ENCODE data around the gene GNAI3.

The GNAI3 gene

DNA sequence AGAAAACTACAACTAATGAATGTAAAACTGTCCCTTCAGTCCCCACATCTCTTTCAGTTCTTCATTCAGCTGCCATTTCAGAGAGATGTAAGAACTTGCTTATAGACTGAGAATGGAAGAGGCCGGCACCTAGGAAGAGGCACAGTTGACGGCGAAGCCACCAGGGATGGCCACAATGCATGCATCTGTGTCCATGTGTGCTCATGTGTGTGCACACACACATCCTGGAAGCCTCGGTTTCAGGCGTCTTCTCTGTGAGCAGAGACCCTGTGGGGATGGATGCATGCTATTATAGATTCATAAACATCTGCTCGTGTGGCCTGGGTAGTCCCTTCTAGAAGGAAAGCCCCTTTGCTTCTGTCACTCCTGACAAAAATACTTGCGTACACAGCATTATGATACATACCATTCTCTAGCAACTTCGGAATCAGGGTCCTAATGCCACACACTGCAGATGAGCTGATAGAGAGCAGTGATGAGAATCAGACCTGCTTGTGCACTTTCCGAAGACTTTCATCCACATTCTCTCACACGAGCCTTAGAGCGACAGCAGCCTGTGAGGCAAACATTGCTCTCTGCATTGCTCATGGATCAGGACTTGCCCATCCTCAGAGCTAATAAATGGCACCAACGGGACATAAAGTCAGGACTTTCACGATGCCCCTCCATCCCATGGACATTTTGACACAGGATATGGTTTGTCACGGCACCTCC, 21.2 kb upstream of the GNAI3 start:
- ATAC-seq (ENCODE audit: insufficient read depth, low read depth): no peak

DNA sequence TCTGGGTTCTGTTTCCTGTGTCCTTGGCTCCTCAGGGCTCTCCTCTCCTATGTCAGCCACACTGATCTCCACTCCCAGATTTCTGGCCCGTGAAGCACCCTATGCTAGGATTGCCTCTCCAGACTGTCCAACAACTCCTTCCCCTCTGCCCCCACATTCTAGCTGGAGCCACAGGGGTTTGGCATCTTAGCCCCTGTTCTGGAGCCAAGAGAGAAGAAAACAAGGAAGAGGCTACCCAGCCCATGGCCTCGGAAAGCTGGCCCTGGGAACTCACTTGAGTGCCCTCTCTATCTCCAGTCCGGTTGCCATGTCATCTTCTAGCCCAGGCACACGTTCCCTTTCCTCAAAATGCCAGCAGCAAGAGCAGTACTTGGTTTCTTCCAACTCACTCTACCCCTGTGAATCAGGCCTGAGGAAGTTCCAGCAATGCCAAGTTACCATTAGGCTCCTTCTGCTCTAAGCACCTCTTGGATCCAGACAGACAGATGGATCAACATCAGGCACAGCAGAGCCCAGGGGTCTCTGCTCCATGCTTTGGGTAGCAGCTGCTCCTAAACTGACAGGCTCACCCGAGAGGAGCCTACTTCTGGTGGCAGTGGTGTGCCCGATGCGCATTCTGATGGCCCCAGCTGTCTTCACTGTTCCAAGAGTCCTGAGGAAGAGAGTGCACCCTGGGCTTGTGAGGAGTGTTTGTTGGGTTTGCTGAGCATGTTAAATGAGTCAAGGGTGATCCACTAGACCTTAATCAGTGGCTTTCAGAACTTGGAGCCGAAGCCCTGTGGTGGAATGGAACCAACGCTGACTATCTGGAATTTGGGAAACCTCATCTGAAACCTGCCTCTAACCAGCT, 20.3 kb upstream of the GNAI3 start:
- H3K27me3 ChIP-seq (ENCODE audit: insufficient read depth, low read length, poor library complexity): no peaks in the 10 kb centered on the region
- H3K36me3 ChIP-seq (ENCODE audit: insufficient read depth, low read length): no peaks in the 10 kb centered on the region
- H3K4me1 ChIP-seq (ENCODE audit: insufficient read depth, low read length): peaks cover 13% of the 10 kb centered on the region
- H4K20me1 ChIP-seq (ENCODE audit: insufficient read depth, low read length): no peaks in the 10 kb centered on the region
- H2AFZ ChIP-seq (ENCODE audit: low read depth, low read length): no peak overlapping the region
- H3K4me2 ChIP-seq (ENCODE audit: insufficient read depth, low read length): no peak overlapping the region
- H3K4me3 ChIP-seq (ENCODE audit: low read depth in 1 of 2, low read length in 2 of 2): no peak overlapping the region
- H3K79me2 ChIP-seq (ENCODE audit: insufficient read depth, low read length): no peaks in the 10 kb centered on the region
- DNase-seq (no peak), ATAC-seq (ENCODE audit: insufficient read depth, low read depth) (no peak)
- H3K27ac ChIP-seq (ENCODE audit: low read length): no peak overlapping the region
- H3K9me3 ChIP-seq (ENCODE audit: insufficient read depth, low read length, severe bottlenecking): no peaks in the 10 kb centered on the region
- TF ChIP-seq, protein P1, sequence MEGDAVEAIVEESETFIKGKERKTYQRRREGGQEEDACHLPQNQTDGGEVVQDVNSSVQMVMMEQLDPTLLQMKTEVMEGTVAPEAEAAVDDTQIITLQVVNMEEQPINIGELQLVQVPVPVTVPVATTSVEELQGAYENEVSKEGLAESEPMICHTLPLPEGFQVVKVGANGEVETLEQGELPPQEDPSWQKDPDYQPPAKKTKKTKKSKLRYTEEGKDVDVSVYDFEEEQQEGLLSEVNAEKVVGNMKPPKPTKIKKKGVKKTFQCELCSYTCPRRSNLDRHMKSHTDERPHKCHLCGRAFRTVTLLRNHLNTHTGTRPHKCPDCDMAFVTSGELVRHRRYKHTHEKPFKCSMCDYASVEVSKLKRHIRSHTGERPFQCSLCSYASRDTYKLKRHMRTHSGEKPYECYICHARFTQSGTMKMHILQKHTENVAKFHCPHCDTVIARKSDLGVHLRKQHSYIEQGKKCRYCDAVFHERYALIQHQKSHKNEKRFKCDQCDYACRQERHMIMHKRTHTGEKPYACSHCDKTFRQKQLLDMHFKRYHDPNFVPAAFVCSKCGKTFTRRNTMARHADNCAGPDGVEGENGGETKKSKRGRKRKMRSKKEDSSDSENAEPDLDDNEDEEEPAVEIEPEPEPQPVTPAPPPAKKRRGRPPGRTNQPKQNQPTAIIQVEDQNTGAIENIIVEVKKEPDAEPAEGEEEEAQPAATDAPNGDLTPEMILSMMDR (IDR thresholded peaks at IDR 0.05; ENCODE audit: borderline replicate concordance, extremely low read depth, low read length, poor library complexity, severe bottlenecking): no peak
- no peak for TF ChIP-seq EZH2 (IDR thresholded peaks at IDR 0.05; ENCODE audit: borderline replicate concordance, low read depth, low read length, severe bottlenecking)
- no peak overlapping the region for H3K9ac ChIP-seq (ENCODE audit: low read depth, low read length)

More for the DNA sequence above, 21.2 kb upstream of the GNAI3 start:
- no peaks in the 10 kb centered on the region for H3K79me2 ChIP-seq (ENCODE audit: insufficient read depth, low read length)
- no peak overlapping the region for H3K4me2 ChIP-seq (ENCODE audit: insufficient read depth, low read length)
- no peak overlapping the region for H3K4me3 ChIP-seq (ENCODE audit: low read depth in 1 of 2, low read length in 2 of 2)
- peaks cover 5% of the 10 kb centered on the region for H3K4me1 ChIP-seq (ENCODE audit: insufficient read depth, low read length)
- TF ChIP-seq, protein P1 (IDR thresholded peaks at IDR 0.05; ENCODE audit: borderline replicate concordance, extremely low read depth, low read length, poor library complexity, severe bottlenecking): no peak
- TF ChIP-seq EZH2 (IDR thresholded peaks at IDR 0.05; ENCODE audit: borderline replicate concordance, low read depth, low read length, severe bottlenecking): no peak
- no peak overlapping the region for H3K9ac ChIP-seq (ENCODE audit: low read depth, low read length)
- H3K36me3 ChIP-seq (ENCODE audit: insufficient read depth, low read length): no peaks in the 10 kb centered on the region
- peaks cover 2% of the 10 kb centered on the region for H3K27me3 ChIP-seq (ENCODE audit: insufficient read depth, low read length, poor library complexity)
- H3K27ac ChIP-seq (ENCODE audit: low read length): no peak overlapping the region
- H3K9me3 ChIP-seq (ENCODE audit: insufficient read depth, low read length, severe bottlenecking): no peaks in the 10 kb centered on the region
- H2AFZ ChIP-seq (ENCODE audit: low read depth, low read length): no peak overlapping the region
- no peaks in the 10 kb centered on the region for H4K20me1 ChIP-seq (ENCODE audit: insufficient read depth, low read length)
- DNase-seq: no peak

DNA sequence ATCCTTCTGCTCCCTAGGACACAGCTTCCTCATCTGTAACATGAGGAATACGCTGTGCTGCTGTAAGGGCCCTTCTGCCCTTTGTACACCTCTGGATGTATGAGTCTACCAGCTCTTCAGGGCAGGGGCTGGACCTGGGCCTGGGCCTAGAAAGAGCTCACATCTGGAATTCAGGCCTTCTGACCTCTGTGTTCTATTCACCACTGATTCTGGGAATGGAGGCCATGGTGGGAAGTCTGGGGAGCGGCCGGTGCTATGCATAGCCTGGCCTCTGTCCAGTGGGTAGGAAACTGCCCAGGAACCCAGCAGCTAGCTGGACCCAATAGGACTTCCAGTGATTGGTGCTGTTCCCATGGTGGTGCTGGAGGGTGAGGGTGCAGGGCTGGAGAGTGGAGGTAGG, 19.7 kb upstream of the GNAI3 start:
- Histone ChIP-seq H3K27me3 (ENCODE audit: insufficient read depth, low read length, poor library complexity) (no peaks in the 10 kb centered on the region), H4K20me1 (ENCODE audit: insufficient read depth, low read length) (no peaks in the 10 kb centered on the region), H3K9ac (ENCODE audit: low read depth, low read length) (no peak overlapping the region), H3K4me2 (ENCODE audit: insufficient read depth, low read length) (no peak overlapping the region), H2AFZ (ENCODE audit: low read depth, low read length) (no peak overlapping the region), H3K9me3 (ENCODE audit: insufficient read depth, low read length, severe bottlenecking) (no peaks in the 10 kb centered on the region), H3K4me1 (ENCODE audit: insufficient read depth, low read length) (peaks cover 13% of the 10 kb centered on the region), H3K27ac (ENCODE audit: low read length) (no peak overlapping the region), H3K36me3 (ENCODE audit: insufficient read depth, low read length) (no peaks in the 10 kb centered on the region), H3K4me3 (ENCODE audit: low read depth in 1 of 2, low read length in 2 of 2) (no peak overlapping the region), H3K79me2 (ENCODE audit: insufficient read depth, low read length) (no peaks in the 10 kb centered on the region)
- TF ChIP-seq EZH2 (IDR thresholded peaks at IDR 0.05; ENCODE audit: borderline replicate concordance, low read depth, low read length, severe bottlenecking): no peak
- TF ChIP-seq, protein P1 (IDR thresholded peaks at IDR 0.05; ENCODE audit: borderline replicate concordance, extremely low read depth, low read length, poor library complexity, severe bottlenecking): no peak
- DNase-seq (no peak), ATAC-seq (ENCODE audit: insufficient read depth, low read depth) (no peak)

Data from DND-41 (cell line).